Large intestine (tissue), 3 donors: Measurements from ENCODE around the gene HPN. TPM values are rescaled to one million over a fixed set of nuclear protein-coding genes. Genes with fewer than 3 reads are reported as not detected.
A peak's percentile ranks its signal among the peaks of the same experiment; 100 is the strongest.

Experiments used
- DNase-seq, 2 donors: peaks; one replicate each; pipeline versions ENCODE4 v3.0.0 to v3.0.0-alpha.2; 2013
- H3K27ac ChIP-seq: one replicate; pipeline ENCODE4 v1.5.1; 2013; ENCODE audit warnings: low read length
- H3K27me3 ChIP-seq: 2 replicates; pipeline ENCODE4 v1.6.1; 2013; ENCODE audit warnings: low read length; ENCODE audit not compliant: control insufficient read depth, insufficient read depth
- H3K36me3 ChIP-seq: 2 replicates; pipeline ENCODE4 v1.6.1; 2013; ENCODE audit warnings: low read length; ENCODE audit not compliant: control insufficient read depth, insufficient read depth
- H3K4me1 ChIP-seq: one replicate; pipeline ENCODE4 v1.6.1; 2013; ENCODE audit warnings: low read length; ENCODE audit not compliant: control insufficient read depth, insufficient read depth
- H3K4me3 ChIP-seq: one replicate; pipeline ENCODE4 v1.5.1; 2013; ENCODE audit warnings: low read length
- H3K9me3 ChIP-seq: one replicate; pipeline ENCODE4 v1.6.1; 2013; ENCODE audit warnings: mild to moderate bottlenecking, low read depth, low read length, moderate library complexity; ENCODE audit not compliant: control insufficient read depth
- WGBS: methylation state at CpG from one replicate; pipeline ENCODE4 v1.1.5; 2013; ENCODE audit warnings: low lambda C conversion rate; ENCODE audit not compliant: insufficient coverage; 5-methylcytosine and 5-hydroxymethylcytosine counted together
- polyA plus RNA-seq: library from polyadenylated mRNA; unstranded; fragments of 120-200 nt; gene quantifications from one replicate; pipeline ENCODE4 v1.2.1, GENCODE V29; 2013

HPN gene
- polyA plus RNA-seq, 1 donor, result 309 TPM

DNA sequence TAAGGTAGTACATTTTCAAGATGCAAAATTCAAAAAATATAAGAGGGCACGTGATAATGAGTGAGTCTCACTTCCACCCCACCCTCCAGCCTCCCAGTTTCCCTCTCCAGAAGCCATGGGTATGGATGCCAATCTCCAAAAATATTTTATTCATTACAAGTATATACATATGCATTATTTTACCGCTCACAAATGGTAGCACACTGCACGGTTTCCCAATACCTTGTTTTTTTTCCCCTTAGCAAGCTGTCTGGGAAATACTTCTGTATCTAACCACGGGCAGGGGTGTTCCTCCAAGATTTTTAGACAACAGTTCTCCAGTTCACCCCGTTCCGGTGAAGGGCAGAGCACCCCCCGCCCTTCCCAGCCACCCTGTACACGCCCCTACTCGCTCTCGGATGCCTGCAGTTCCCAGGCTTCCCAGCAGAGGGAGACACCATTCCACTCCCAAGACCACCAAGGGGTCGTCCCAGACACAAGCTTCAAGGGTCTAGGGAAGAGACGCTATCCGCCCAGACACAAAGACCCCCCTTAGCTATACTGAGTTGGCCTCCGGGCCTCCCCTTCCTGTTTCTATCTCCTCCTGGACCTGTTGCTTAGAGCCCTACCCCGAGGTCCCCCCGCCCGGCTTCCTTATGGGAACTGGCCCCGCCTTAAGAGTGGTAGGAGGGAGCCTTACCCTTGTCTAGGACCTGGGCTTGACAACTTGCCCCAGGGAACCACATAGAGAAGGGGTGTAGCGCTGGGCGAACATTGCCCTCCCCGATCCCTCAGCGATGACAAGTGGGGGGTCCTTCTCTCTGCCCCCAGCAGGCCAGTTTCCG, 73.0 kb downstream of the HPN start:
- Histone ChIP-seq H3K4me1 (peaks cover 22% of the 10 kb centered on the region), H3K4me3 (peak overlapping the region; percentile 69), H3K36me3 (peaks cover 4% of the 10 kb centered on the region), H3K27me3 (no peaks in the 10 kb centered on the region), H3K9me3 (no peaks in the 10 kb centered on the region), H3K27ac (peak overlapping the region; percentile 96)
- 25% methylated on average over 2 of the region's 23 CpGs for WGBS
- DNase-seq, result peak; percentile 76 to 82

DNA sequence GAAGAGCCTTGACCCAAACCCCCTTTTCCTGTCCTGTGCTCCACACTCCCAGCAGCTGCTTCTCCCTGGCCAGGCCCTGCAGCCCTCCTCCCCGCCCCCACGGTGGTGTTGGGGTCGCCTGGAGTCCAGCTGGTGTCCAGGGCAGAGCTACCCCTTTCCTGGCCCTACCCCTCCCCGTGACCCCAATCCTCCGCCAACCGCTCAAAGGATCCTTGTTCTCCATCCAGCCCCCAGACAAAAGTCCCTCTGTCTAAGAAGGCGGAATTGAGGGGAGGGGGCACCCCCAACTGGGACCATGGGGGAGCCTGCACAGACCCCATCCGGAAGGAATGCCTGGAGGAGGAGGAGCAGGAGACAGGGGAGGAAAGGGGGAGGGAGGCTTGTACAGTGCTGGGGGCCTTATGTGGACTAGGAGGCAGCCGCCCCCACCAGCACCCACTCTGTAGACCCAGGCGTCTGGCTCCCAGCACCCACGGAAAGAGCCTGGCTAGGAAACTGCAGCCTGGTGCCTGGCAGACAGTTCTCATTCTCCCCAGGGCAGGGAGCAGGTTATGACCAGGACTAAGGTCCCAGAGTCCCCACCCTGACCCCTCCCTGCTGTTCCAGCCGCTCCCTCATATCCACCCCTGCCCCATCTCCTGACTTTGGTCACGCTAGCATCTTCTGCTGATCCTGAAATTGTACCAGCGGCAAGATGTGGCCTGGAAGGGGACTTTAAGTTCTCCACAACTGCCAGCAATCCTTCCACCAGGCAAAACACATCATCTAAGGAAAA, 73.8 kb downstream of the HPN start, which contains the start of gene FXYD3:
FXYD3 (plus strand) TSS at position 647 of the 775 bp plus-strand sequence. CDS start 3,554 bp downstream, outside the sequence.
- H3K36me3 ChIP-seq, result peaks cover 7% of the 10 kb centered on the region
- H3K9me3 ChIP-seq, result no peaks in the 10 kb centered on the region
- no peaks in the 10 kb centered on the region for H3K27me3 ChIP-seq
- H3K4me3 ChIP-seq, result peak within 1 kb of the TSS; percentile 69
- peaks cover 22% of the 10 kb centered on the region for H3K4me1 ChIP-seq
- WGBS, result no CpG with 5 or more reads among the region's 14 CpGs
- peak; percentile 57 to 84 for DNase-seq
- H3K27ac ChIP-seq, result peak within 1 kb of the TSS; percentile 96

Other genes with a start within 250 kb of the HPN start
- gene ZNF30, start 114.8 kb upstream of the HPN start, polyA plus RNA-seq, result 7.4 TPM
- gene ZNF792, start 77.5 kb upstream of the HPN start, polyA plus RNA-seq, result 5.1 TPM
- 53.2 TPM for gene GRAMD1A, start 41.4 kb upstream of the HPN start, polyA plus RNA-seq
- 0.96 TPM for gene SCN1B, start 11.3 kb upstream of the HPN start, polyA plus RNA-seq
- gene FXYD3, start 74.1 kb downstream of the HPN start, polyA plus RNA-seq, result 291 TPM
- 9.4 TPM for gene LGI4, start 93.3 kb downstream of the HPN start, polyA plus RNA-seq
- 23.2 TPM for gene FXYD1, start 97.1 kb downstream of the HPN start, polyA plus RNA-seq
- 7.6 TPM for gene FXYD7, start 101.5 kb downstream of the HPN start, polyA plus RNA-seq
- 53.4 TPM for gene FXYD5, start 113.0 kb downstream of the HPN start, polyA plus RNA-seq
- gene FAM187B, start 187.0 kb downstream of the HPN start, polyA plus RNA-seq, result not detected
- 99.1 TPM for gene LSR, start 207.3 kb downstream of the HPN start, polyA plus RNA-seq
- gene USF2, start 227.2 kb downstream of the HPN start, polyA plus RNA-seq, result 121 TPM
- 1.4 TPM for gene HAMP, start 240.8 kb downstream of the HPN start, polyA plus RNA-seq